K562 (cell line): ENCODE data around the gene PHOX2A.

Experiments used
- KAT8 ChIP-seq: fragments of 450-650 bp; IDR thresholded peaks from 2 replicates; pipeline ENCODE4 v1.6.1; 2016; ENCODE audit warnings: low read depth, mild to moderate bottlenecking
- KDM1A ChIP-seq, 2 experiments: fragments of 450-650 bp; IDR thresholded peaks; 2 replicates each; pipeline ENCODE4 v1.6.1; 2016; ENCODE audit warnings: mild to moderate bottlenecking in 2 of 2
- MAFK ChIP-seq: IDR thresholded peaks from 2 replicates; pipeline ENCODE4 v1.6.1; 2011; ENCODE audit warnings: low read length, improper control_type of control experiment
- NFIC ChIP-seq: fragments of 450-650 bp; IDR thresholded peaks from 2 replicates; pipeline ENCODE4 v1.6.1; 2017; ENCODE audit warnings: mild to moderate bottlenecking, inconsistent platforms
- NR2F6 ChIP-seq: fragments of 450-650 bp; formaldehyde crosslinking; IDR thresholded peaks from 2 replicates; pipeline ENCODE4 v1.4.0; 2020; ENCODE audit warnings: mild to moderate bottlenecking
- RBFOX2 ChIP-seq: fragments of 200-400 bp; formaldehyde crosslinking; IDR thresholded peaks from 2 replicates; pipeline ENCODE4 v1.6.1; 2017; ENCODE audit warnings: low read depth, mild to moderate bottlenecking, low read length, moderate library complexity
- ZNF121 ChIP-seq: sonication (generic); formaldehyde crosslinking; conservative IDR thresholded peaks from 2 replicates; pipeline ENCODE4 v1.8.0; 2022; ENCODE audit warnings: missing genetic modification reagents
- ZNF253 ChIP-seq: fragments of 250-450 bp; sonication (Bioruptor Pico); conservative IDR thresholded peaks from 2 replicates; pipeline ENCODE4 v1.6.1; 2021; ENCODE audit warnings: mild to moderate bottlenecking

- TF ChIP-seq NFIC (no peak), ZNF121 (CRISPR knock-in tag) (no peak), MAFK (no peak), KAT8 (no peak), ZNF253 (no peak), KDM1A (IDR thresholded peaks at IDR 0.05) (no peak), RBFOX2 (no peak), NR2F6 (no peak)
Observed at GRCh38 chr11:72253392-72253791, 9.4 kb upstream of the PHOX2A start.
